Uterine smooth muscle cell (primary cell): Measurements from ENCODE around the gene CFAP20. TPM values are rescaled to one million over a fixed set of nuclear protein-coding genes. Genes with fewer than 3 reads are reported as not detected.

Experiments used
- total RNA-seq: library from RNA; depleted of rRNA; stranded (reverse); fragments of >200 nt; gene quantifications from 2 replicates; pipeline ENCODE4 v1.2.3, GENCODE V29; 2014

The CFAP20 gene
- 29.5 and 43.5 TPM in 2 replicates for total RNA-seq

DNA sequence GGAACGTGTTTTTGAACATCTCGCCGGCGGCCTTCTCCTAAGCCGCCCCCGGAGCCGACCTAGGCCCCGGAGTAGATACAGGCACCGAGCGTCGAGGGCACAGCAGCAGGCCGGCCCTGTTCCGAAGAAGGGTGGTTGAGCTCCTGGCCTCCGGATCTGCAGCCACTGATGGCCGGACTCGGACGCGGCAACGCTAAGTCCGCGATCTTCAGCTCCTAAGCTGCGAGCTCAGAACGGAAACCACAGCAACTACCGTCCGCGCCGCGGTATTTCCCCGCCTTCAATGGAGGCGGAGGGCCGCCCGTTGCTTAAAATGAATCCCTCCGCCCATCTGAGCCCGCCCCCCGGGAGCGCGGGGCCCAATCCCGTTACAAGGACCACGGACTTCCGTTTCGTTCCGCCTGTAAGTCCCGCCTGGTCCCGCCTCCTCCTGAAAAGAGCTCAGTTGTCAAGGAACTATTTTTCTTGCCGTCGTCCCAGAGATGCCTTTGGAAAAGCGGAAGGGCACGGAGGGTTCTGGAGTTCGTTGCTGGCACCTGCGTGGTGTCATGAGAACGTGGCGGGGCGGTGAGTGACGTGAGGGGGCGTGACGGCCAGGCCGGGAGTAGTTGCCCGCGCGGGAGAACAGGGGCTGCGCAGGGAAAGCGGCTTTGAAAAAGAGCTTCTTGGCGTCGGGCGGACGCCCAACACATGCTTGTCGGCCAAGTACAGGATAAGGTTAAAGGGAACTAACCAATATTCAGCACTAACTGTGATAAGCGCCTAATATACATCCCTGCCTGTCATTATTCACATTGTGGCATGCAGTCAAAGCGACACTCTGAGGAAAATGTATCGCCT, at the start of gene CFAP20:
Gene CFAP20, minus strand, starts transcription at position 285 of the 840 bp plus-strand sequence. Its CDS starts 266 bp downstream, at position 19.

Other genes starting within 250 kb of the CFAP20 start
- not detected in 2 replicates for gene CNGB1, start 158.3 kb downstream of the CFAP20 start, total RNA-seq
- gene ZNF319, start 128.7 kb downstream of the CFAP20 start, total RNA-seq = 2.8 and 3.1 TPM in 2 replicates
- gene USB1, start 128.0 kb downstream of the CFAP20 start, total RNA-seq = 30.6 and 32.0 TPM in 2 replicates
- gene MMP15, start 103.6 kb downstream of the CFAP20 start, total RNA-seq = 1.00 and 4.2 TPM in 2 replicates
- 25.6 and 29.0 TPM in 2 replicates for gene CSNK2A2, start 68.7 kb upstream of the CFAP20 start, total RNA-seq
- gene PRSS54, start 165.6 kb upstream of the CFAP20 start, total RNA-seq = not detected in 2 replicates